ACHN (cell line): ENCODE results near the gene RBM15B.
A peak's percentile ranks its signal among the peaks of the same experiment; 100 is the strongest.

Experiments used
- DNase-seq: peaks from one replicate; pipeline ENCODE4 v3.0.0-alpha.2; 2015
- in situ Hi-C: cut with HindIII; loops from 2 replicates; pipeline ENCODE4 v1.10.0; 2017; ENCODE audit warnings: low sequenced_read_pairs, low pct_ligation_motif_present, low pct_unique_long_range_greater_than_20kb

RBM15B gene

GRCh38 chr3:51422211-51422610 is 31.1 kb downstream of the RBM15B start:
- DNase-seq = no peak
- in situ Hi-C loops = no loop called here

- in situ Hi-C loops = no loop called here
- no peak for DNase-seq
These were observed 35.8 kb downstream of the RBM15B start for GRCh38 chr3:51426921-51427320.

GRCh38 chr3:51429138-51429537 is 38.1 kb downstream of the RBM15B start:
- DNase-seq = no peak
- in situ Hi-C loops = no loop called here

DNA sequence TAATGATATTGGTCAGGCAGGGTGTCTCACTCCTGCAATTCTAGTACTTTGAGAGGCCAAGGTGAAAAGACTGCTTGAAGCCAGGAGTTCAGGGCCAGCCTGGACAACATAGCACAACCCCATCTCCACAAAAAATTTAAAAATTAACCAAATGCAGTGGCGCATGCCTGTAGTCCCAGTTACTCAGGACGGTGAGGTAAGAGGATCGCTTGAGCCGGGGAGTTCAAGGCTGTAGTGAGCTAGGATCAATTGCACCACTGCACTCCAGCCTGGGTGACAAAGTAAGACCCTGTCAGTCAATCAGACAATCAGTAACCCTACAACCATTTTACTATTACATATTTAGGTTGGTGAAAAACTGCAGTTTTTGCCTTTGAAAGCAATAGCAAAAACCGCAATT is 43.0 kb downstream of the RBM15B start:
- in situ Hi-C loops = no loop called here
- no peak for DNase-seq

DNA sequence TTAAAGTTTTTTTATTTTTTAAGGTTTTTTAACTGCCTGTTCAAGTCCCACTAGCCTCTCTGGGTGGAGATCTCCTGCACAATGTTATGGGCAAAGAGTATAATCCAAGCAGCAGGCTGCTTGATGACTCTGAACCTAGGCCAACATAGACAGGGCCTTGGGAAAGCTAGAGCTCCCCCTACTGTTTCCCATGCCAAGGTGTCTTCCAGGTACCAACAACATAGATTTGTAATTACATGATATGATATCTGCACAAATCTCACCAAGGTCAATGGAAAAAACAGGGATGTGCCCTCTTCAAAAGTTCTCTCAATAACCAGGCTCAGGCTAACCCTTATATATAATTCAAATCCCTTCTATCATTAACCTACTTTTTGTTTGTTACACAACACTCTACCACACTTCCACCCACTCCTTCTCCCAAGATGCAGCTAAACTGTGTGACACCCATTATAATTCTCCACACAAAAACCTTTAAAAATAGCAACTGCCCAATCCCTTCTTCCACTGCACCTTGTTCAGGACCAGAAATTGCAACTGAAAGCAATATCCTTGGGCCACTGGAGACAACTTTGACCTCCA is 43.8 kb downstream of the RBM15B start:
- in situ Hi-C loops = no loop called here
- DNase-seq = peak; percentile 47

DNA sequence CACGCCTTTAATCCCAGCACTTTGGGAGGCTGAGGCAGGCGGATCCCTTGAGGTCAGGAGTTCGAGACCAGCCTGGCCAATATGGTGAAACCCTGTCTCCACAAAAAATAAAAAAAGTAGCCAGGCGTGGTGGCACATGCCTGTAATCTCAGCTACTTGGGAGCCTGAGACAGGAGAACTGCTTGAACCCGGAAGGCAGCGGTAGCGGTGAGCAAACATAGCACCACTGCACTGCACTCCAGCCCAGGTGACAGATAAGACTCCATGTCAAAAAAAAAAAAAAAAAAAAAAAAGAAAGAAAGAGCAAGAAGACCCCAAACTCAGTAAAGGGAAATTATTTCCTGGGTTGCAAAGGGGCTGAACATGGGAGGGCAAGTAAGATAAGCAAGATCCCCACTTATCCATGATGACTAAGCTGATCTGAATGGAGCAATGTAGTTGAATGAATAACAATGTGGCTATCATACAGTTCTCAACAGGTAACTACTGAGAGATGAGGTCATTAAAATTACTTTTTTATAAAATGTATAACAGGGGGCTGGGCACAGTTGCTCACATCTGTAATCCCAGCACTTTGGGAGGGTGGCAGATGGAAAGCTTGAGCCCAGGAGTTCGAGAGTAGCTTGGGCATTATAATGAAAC is 46.0 kb downstream of the RBM15B start:
- peak; percentile 17 for DNase-seq
- in situ Hi-C loops = no loop called here

DNA sequence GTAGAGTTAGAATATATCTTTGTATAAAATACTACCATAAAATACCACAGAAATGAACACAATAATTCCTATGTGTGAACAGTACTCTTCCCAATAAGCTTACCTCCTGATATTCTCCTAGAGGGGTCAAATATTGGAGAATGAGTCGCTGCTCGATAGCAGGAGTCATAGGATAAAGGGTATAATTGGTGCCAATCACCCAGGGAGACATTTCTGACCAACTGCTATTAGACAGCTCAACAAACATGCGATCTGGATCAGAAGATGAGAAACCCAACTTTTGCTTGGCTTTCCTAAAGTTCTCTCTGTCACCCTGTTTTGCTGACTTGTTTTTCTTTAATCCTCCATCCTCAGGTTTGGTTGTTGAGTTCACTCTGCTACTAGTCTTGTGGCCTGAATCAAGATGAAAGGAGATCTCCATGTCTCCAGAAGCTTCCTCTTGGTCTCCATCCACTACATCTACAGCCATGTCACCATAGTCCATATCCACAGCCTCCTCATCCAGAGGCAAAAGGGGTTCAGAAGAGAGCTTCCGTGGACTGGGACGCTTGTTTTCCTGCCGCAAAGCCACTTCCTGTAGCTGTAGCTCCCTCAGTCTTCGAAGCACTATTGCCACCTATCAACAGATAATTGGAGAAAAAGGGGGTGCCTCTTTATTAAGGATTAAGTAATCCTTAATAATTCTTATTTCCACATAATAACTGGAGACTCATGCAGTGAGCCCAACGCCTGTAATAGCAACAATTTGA is 50.4 kb downstream of the RBM15B start:
- DNase-seq = no peak
- in situ Hi-C loops = no loop called here

DNA sequence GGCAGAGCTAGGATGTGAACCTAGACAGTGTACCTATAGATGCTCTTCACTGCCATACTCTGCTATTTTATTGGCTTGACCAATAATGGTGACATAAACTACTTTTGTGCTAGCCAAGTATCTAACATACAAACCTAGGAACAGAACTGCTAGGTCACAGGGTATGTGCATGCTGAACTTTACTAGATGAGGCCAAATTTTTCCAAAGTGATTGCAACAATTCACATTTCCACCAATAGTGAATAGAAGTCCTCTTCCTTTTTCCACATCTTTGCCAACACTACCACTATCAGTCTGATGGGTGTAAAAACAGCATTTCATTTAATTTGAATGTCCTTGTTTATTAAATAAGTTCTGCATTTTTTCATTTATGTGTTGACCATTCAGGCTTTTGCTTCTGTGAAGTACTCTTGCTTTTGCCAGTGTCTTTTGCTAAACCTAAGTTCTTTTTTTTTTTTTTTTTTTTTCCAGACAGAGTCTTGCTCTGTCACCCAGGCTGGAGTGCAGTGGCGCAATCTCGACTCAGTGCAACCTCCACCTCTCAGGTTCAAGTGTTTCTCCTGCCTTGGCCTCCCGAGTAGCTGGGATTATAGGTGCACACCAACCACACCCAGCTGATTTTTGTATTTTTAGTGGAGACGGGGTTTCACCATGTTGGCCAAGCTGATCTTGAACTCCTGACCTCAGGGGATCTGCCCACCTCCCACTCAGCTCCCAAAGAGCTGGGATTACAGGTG is 54.6 kb downstream of the RBM15B start:
- DNase-seq = no peak
- in situ Hi-C loops = no loop called here
